ENCODE measurements around the gene KLHL29. TPM values are rescaled to one million over a fixed set of nuclear protein-coding genes. Genes with fewer than 3 reads are reported as not detected.

KLHL29 gene
- total and polyA plus RNA-seq, 2 experiments from 2014 or later: 3.8 to 9.9 TPM

GRCh38 chr2:23453836-23454460 is 69.0 kb downstream of the KLHL29 start:
- H3K4me3 ChIP-seq: no peak overlapping the region
- H3K9me2 ChIP-seq (replicated peaks; ENCODE audit: insufficient read depth): no peaks in the 10 kb centered on the region
- TF ChIP-seq EZH2phosphoT487 (IDR thresholded peaks at IDR 0.05; ENCODE audit: low read depth, severe bottlenecking, unreplicated experiment) (no peak), CTCF (IDR thresholded peaks at IDR 0.05; ENCODE audit: poor library complexity) (no peak), EZH2 (IDR thresholded peaks at IDR 0.05; ENCODE audit: borderline replicate concordance) (no peak)
- no peaks in the 10 kb centered on the region for H4K20me1 ChIP-seq (ENCODE audit: insufficient read depth, poor library complexity, severe bottlenecking)
- H3K4me2 ChIP-seq: no peak overlapping the region
- peak overlapping the region; percentile 66 for H3K27ac ChIP-seq
- H3K36me3 ChIP-seq (replicated peaks; ENCODE audit: insufficient read depth, low read depth): no peaks in the 10 kb centered on the region
- no peaks in the 10 kb centered on the region for H3K27me3 ChIP-seq
- no peak overlapping the region for H2AFZ ChIP-seq
- H3K79me2 ChIP-seq: no peaks in the 10 kb centered on the region
- H3K4me1 ChIP-seq (ENCODE audit: insufficient read depth): peaks cover 26% of the 10 kb centered on the region
- no peak for DNase-seq (ENCODE audit: low spot score)
- WGBS (ENCODE audit: low lambda C conversion rate, missing lambda C conversion rate): 48% methylated on average over 8 of the region's 10 CpGs
- H3K9me3 ChIP-seq (ENCODE audit: low read depth): no peaks in the 10 kb centered on the region

DNA sequence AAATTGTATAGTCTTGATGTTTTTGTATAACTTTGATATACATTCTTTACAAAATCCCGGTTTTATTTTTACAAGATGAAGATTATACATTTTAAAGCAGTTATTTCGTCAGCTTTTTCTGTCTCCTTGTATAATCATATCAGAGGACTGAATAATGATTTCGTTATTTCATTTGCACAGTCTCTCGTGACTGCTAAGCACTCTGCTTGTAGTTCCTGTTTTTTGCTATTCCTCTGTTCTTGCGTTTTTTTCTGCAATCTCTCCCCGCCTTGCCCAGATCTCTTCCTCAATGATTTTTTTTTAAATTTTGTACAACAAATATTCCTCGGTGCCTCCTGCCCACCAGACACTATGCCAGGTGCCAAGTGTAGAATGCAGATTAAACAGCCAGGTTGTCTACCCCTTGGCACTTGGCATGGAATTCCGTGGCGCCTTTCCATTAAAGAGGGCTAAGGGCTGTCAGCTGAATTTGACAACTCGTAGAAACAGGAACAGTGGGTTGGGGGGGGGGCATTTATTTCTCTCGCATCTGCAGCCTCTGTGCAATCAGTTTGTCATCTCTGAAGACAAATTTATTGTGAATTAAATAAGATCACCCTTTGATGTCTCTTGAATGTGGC is 69.6 kb downstream of the KLHL29 start:
- WGBS (ENCODE audit: low lambda C conversion rate, missing lambda C conversion rate): 62% methylated on average over 11 of the region's 11 CpGs
- H3K27ac ChIP-seq: peak overlapping the region; percentile 22

DNA sequence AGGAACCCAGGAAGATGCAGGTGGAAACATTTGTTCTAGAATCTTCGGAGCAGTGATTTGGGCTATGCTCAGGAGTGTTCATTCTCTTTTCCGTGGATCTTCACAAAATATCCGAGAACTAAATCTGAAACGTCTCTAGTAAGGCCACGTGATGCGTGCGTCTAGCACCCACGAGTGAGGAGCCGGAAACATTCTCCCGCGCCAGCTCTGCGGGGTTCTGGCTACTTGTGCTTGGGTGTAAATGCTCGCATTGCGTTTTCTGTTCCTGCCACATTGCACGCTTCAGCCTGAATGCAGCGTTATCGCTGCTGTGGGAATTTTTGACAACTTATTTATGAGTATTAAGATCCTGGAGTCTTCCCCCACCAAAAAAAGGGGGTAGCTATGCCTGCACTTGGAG is 71.4 kb downstream of the KLHL29 start:
- Histone ChIP-seq H3K27me3 (no peaks in the 10 kb centered on the region), H3K27ac (no peak overlapping the region), H3K4me3 (no peak overlapping the region), H4K20me1 (ENCODE audit: insufficient read depth, poor library complexity, severe bottlenecking) (no peaks in the 10 kb centered on the region), H3K9me2 (replicated peaks; ENCODE audit: insufficient read depth) (no peaks in the 10 kb centered on the region), H2AFZ (no peak overlapping the region), H3K36me3 (replicated peaks; ENCODE audit: insufficient read depth, low read depth) (no peaks in the 10 kb centered on the region), H3K4me1 (ENCODE audit: insufficient read depth) (peaks cover 26% of the 10 kb centered on the region), H3K79me2 (no peaks in the 10 kb centered on the region), H3K9me3 (ENCODE audit: low read depth) (no peaks in the 10 kb centered on the region), H3K4me2 (no peak overlapping the region)
- TF ChIP-seq EZH2phosphoT487 (IDR thresholded peaks at IDR 0.05; ENCODE audit: low read depth, severe bottlenecking, unreplicated experiment) (no peak), CTCF (IDR thresholded peaks at IDR 0.05; ENCODE audit: poor library complexity) (no peak), EZH2 (IDR thresholded peaks at IDR 0.05; ENCODE audit: borderline replicate concordance) (no peak)
- no peak for DNase-seq (ENCODE audit: low spot score)
- WGBS (ENCODE audit: low lambda C conversion rate, missing lambda C conversion rate): 98% methylated on average over 17 of the region's 17 CpGs

More for the DNA sequence above, 69.6 kb downstream of the KLHL29 start:
- DNase-seq (ENCODE audit: low spot score): no peak
- no peaks in the 10 kb centered on the region for H4K20me1 ChIP-seq (ENCODE audit: insufficient read depth, poor library complexity, severe bottlenecking)
- no peaks in the 10 kb centered on the region for H3K9me3 ChIP-seq (ENCODE audit: low read depth)
- no peaks in the 10 kb centered on the region for H3K36me3 ChIP-seq (replicated peaks; ENCODE audit: insufficient read depth, low read depth)
- H2AFZ ChIP-seq: no peak overlapping the region
- no peak overlapping the region for H3K4me3 ChIP-seq
- peaks cover 26% of the 10 kb centered on the region for H3K4me1 ChIP-seq (ENCODE audit: insufficient read depth)
- H3K79me2 ChIP-seq: no peaks in the 10 kb centered on the region
- TF ChIP-seq EZH2 (IDR thresholded peaks at IDR 0.05; ENCODE audit: borderline replicate concordance): no peak
- H3K4me2 ChIP-seq: peak overlapping the region; percentile 1
- H3K9me2 ChIP-seq (replicated peaks; ENCODE audit: insufficient read depth): no peaks in the 10 kb centered on the region
- H3K27me3 ChIP-seq: no peaks in the 10 kb centered on the region

Data from hepatocyte (in vitro differentiated cells).